ENCODE measurements around the gene FOXE3.

- TF ChIP-seq CTCF (IDR thresholded peaks at IDR 0.05) (no peak), ZFX (IDR thresholded peaks at IDR 0.05; ENCODE audit: borderline replicate concordance) (no peak)
Measured at GRCh38 chr1:47393141-47393540, 22.9 kb upstream of the FOXE3 start.
